HG03060 (cell line): Measurements from ENCODE around the gene PPP1R13B.

ENCODE experiments used
- ATAC-seq: cut with Tn5 transposase; IDR thresholded peaks from one replicate; pipeline ENCODE4 v1.9.1; 2021; ENCODE audit warnings: low read depth, moderate number of reproducible peaks; ENCODE audit not compliant: unreplicated experiment

Gene PPP1R13B

DNA sequence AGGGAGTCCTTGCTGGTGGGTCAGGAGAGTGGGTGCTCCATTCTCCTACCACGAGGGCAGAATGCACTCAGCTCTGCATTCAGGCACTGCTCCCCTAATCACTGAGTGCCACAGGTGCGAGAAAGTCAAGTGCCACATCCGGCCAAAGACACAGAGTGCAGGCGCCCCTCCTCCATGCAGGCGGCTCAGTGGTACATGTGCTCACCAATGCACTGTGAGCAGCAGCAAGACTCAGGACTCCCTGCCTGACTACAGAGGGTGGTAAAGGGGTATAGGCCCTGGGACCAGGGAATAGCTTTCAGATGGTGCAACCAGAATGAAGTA lies 98.9 kb downstream of the PPP1R13B start:
- ATAC-seq = no peak

- no peak for ATAC-seq
These were observed 100.7 kb downstream of the PPP1R13B start for GRCh38 chr14:103746701-103747100.

- ATAC-seq = no peak
These were observed 102.0 kb downstream of the PPP1R13B start for GRCh38 chr14:103745424-103745823.

DNA sequence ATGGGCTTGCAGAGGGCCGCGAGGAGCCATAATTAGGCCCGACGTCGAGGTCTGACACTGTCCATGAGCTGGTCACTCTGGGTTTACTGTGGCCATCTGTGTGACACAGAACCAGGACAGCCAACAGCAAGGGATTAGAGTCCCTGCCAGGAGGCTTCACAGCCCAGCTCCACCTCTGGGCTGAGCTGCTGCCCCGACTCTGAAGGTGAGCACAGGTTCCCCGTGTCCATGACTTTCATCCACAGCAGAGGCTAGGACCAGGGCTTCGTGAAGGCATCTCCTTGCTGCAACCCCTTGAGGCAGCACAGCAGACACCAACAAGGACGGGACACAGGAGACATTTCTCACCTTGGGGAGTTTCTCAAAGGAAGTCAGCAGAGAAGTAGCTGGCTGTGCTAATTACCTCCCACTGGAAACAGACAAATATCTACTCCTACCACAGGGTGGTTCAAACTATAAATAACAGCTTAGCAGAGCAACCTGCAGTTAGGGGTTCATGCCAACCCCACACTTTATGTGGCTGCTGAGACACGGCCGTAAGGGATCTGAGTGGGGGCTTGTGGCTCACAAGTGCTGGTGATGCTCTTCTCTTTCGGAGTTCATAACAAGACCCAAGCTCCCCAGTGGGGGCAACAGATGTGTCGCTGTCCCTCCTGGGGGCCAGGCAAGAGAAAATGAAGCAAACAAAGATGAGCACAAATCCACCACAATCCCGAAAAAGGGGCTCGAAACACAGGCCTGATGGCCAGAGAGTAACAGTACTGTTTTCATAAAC lies 102.6 kb downstream of the PPP1R13B start:
- ATAC-seq = no peak

DNA sequence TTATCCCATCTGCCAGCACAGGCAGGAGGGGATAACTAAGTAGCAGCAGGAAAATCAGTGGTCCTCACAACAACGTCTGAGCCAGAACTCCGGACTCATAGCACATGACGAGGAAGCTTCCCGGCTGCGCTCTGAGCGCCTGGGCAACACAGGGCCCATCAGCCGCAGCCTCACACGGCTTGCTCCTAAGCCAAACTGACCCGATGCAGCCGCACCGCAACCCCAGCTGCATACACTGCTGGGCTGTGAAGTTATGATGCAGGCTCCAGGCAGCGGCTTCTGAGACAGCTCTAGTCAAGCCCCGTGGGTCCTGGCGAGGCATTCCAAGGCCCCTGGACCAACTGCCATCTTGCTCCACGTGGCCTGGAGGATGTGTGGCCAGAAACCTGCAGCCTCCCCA lies 103.7 kb downstream of the PPP1R13B start:
- no peak for ATAC-seq

DNA sequence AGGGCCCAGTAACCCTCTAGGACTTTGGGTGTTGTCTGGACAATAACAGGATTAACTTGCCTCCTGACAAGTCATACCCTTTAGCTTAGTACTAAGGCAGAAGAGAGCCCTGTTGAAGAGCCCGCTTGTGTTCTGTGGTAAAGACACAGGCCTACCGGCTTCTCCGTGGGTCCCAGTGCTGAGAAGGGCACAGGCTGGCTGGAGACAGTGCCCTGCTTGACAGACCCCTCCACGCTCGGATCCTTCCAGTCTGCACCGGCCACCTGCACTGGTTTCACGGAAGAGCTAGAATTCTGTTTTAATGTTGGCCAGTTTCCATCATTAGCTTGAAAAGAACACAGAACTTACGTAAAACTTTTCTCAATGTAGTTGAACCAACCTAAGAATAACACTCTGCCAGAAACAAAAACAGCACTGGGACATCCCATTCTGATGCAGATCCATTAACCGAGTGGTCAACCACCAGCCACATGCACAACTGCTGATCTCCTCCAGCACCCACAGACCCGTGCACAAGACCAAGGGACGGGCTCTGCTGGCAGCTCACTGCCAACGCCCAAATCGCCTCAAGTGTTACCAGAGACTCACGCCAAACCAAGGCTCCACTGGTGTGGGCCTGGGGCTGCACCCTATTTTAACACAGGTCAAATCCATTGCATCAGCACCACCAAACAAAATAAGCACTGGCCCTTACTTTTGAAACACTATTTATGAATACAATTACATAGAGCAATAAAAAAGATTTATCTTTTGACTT lies 104.7 kb downstream of the PPP1R13B start:
- ATAC-seq = no peak

DNA sequence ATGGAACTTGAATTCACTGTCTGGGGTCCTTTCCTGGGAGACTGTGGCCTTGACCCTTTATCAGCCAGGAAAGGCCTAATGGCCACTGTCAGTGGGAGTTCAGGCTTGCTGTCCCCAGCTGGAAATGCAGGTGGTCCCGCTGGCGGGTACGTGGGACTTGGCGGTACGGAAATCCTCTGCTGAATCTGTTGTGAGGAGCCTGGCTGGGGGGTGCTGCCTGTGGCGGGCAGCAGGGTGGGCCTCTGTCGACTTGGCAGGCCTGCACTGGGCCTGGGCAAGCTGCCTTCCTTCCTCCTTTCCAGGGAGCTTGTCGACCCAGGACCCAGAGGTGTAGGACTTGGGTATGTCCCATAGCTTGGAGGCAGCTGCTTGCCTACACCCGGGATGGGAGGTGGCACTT lies 105.5 kb downstream of the PPP1R13B start:
- no peak for ATAC-seq

- no peak for ATAC-seq
These were observed 106.2 kb downstream of the PPP1R13B start for GRCh38 chr14:103740991-103741689.

DNA sequence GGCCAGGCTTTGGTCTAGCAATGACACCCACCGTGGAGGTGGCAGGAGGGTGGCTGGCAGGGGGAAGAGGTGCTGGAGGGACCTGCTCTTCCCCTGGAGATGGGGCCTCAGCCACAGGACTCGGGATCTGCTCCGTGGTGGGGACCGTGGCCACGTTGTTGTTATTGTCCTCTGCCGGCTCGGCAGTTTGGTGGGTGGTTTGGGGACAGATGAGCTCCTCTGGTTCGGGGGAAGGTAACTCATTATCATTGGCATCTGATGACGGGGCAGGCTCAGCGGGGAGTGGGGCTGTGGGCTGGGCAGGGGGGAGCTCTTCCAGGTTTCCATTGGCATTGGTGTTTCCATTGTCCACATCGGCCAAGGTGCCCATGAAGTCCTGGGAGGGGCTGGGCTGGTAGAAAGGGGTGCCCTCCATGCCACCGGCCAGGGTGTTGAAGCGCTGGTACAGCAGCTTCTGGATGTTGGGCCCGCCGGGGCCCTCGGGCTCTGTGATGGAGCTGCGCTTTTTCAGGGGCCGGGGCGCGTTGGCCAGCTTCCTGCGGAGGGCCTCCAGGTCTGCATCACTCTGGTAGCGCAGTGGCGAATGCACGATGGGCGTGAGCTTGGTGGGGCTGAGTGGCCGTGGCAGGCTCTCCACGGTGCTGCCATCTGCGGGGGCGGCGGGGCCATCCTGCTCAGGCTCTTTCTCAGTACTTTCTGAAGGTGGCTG lies 107.4 kb downstream of the PPP1R13B start:
- no peak for ATAC-seq

- ATAC-seq = no peak
These were observed 107.9 kb downstream of the PPP1R13B start for GRCh38 chr14:103739466-103739792.

DNA sequence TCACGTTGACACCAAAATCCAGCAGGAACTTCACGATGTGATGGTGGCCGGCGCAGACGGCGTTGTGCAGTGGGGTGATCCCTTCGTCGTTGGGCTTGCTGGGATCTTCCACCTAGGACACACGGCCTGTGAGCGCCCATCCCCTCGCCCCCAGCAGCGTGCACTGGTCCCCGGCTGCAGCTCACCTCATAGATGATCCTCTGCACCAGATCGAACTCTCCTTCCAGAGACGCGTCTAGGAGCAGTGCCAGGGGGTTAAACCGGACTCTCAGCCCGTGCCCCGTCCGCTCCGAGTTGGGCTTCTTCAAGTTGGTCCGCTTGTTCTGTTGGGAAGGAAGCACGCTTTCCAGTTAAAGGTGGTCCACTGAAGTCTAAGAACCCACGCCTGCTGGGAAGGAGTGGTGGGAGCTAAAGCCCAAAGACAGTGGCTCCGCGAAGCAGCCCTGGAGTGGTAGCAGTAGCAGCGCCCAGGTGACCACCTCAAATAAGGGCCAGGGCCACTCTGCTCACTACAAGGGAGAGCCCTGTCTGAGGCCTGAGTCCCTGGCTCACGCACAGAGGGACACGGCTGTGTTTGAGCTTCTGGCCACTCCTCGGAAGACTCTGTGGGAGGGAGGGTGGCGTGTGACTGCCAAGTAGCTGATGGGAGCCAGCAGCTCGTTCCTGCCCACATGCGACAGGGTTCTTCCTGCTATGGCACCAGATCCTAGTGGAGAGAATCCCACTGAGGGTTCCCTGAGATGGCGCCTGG lies 108.5 kb downstream of the PPP1R13B start:
- no peak for ATAC-seq

- no peak for ATAC-seq
These were observed 109.2 kb downstream of the PPP1R13B start for GRCh38 chr14:103738166-103738565.

DNA sequence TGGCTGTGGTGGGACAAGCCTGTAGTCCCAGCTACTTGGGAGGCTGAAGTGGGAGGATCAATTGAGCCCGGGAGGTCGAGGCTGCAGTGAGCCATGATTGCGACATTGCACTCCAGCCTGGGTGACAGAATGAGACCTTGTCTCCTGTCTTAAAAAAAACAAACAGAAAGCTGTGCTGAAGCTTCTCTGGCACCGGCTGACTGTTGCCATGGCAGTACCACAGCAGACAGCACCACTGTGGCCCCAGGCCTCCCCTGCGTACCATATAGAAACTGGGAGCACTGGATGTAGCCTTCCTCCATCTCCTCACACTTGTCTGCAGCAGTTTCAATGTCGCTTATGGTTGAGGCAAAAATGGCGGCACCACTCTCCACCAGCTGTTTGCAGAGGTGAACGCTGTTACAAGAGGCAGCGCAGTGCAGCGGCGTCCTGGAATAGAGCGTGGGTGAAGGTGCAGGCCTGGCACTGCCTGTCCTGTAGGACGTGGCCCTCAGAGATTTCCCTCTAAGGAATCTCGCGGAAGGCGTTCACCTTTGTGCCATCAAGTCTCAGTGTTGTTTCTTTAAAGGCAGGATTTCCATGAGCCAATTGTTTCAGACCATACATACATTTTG lies 109.8 kb downstream of the PPP1R13B start:
- no peak for ATAC-seq

DNA sequence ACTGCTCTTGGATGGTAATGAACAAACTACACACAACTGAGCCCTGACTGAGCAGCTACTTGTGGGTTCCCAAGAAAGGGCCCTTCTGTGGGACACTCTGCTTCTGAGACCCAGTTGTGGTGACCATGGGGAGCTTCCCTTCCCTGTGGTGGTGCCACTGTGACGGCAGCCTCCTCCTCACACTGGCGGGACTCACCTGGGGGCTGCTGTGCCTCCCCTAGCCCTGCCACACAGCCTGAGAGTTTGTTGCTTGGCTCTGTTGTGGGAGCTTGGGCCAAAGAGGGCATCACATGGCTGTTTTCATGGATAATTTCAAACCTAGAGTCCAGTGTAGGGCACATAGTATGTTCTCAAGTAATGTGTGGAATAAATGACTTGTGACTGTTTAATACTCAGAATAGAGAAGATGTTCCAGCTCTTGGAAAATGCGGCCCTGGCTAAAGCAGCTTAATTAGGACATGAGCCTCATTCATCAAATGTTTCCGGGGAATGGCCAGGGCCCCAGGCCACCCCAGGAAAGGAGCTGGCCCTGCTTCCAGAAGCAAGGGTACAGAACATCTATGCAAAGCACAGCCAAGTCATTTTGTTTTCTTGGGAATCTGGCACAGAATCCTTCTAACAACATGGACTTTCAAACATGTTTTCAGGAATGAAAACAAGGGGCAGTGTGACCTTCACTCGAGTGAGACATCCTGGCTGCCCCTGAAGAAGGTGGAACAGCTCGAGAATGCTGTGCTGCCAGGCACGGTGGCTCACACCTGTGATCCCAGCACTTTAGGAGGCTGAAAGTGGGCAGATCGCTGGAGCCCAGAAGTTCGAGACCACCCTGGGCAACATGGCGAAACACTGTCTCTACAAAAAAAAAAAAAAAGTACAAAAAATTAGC lies 110.6 kb downstream of the PPP1R13B start:
- no peak for ATAC-seq

DNA sequence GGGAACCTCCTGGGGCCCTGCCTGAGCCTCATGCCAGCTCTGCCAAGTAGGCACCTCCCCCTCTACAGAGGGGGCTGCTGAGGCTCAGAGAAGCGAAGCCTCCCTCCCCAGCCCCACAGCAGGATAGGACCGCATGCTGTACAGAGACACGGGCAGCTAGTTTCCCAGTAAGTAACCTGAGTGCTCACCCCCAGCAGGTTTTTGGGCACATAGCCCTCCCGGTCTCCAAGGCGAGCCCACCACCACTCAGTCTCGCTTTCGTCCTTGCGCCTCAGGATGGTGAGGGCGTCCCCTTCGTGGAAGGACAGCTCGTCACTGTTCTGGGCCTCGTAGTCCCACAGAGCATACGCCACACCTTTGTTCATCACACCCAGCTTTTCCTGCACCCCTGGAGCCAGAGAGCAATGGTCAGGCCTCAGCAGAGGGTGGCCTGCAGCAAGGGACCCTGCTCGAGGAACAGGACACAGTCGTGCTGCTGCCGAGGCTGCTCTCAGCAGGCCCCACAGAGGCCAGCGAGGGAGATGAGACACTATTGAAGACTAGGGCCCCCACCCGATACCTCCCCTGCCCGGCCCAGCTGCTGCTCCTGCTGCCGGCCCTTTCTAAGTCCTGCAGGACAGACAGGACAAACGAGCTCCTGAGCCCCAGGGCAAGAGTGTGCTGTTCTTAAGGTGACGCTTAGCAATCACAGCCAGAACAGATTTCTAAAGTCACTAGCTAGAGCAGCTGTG lies 111.4 kb downstream of the PPP1R13B start:
- no peak for ATAC-seq

DNA sequence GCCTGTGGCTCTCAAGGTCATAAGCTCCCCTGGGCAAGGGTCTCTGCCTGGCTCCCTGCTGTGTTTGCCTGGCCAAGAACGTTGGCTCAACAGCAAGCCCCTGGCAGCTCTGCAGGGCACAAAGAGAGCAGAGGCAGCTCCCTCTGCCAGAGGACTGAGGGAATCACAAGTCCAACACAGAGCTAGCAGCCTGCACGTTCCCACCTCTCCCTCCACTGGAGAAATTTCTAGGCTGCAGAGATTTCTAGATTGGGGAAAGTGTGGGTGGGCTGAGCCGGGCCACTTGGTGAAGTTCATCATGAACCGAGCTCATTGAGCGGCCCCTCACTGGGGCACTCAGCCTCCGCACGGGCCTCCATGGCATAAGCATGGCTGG lies 111.9 kb downstream of the PPP1R13B start:
- no peak for ATAC-seq

DNA sequence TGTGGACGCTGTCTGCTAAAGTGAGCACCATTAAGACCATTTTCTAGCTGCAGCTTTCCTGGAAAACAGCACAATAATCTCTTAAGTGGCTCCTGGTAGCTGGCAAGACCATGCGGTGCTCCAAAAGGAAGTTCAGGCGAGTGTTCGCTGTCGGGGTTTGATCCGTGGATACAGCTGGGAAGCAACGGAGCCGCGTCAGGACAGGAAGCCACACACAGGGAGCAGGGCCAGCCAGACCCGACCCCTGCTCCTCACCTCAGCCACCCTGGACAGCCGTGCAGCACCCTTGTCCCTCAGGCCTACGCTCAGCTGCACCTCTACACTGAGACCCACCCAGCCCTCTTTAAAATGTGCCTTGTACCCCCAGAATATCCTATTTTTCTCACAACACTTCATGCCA lies 112.4 kb downstream of the PPP1R13B start:
- no peak for ATAC-seq

- ATAC-seq = no peak
These were observed 113.1 kb downstream of the PPP1R13B start for GRCh38 chr14:103734081-103734888.
